HL-60 (cell line): ENCODE measurements around the gene CD72.
A peak's percentile ranks its signal among the peaks of the same experiment; 100 is the strongest.
"Not testable (repeated sequence)": the region's sequence is repeated elsewhere in the genome, so short reads cannot be mapped to it uniquely, and the experiment has no call there.

ENCODE experiments used
- DNase-seq, 2 experiments: peaks; one replicate each; pipeline ENCODE4 v3.0.0-alpha.2; 2010 to 2020; ENCODE audit warnings: low read depth in 1 of 2, low spot score in 1 of 2
- H3K27ac ChIP-seq: fragments of 250-450 bp; sonication (Bioruptor Pico); replicated peaks from 2 replicates; pipeline ENCODE4 v1.5.1; 2020; ENCODE audit warnings: mild to moderate bottlenecking, moderate library complexity
- H3K27me3 ChIP-seq: fragments of 250-450 bp; sonication (Bioruptor Pico); 2 replicates; pipeline ENCODE4 v1.5.1; 2021; ENCODE audit warnings: mild to moderate bottlenecking, moderate library complexity; ENCODE audit not compliant: insufficient read depth, poor library complexity, severe bottlenecking
- H3K4me3 ChIP-seq: replicated peaks from 2 replicates; pipeline ENCODE4 v1.5.1; 2011; ENCODE audit warnings: mild to moderate bottlenecking, control low read depth, low read length; ENCODE audit not compliant: insufficient read depth
- GABPA ChIP-seq: IDR thresholded peaks from 2 replicates; pipeline ENCODE4 v1.6.1; 2012; ENCODE audit warnings: low read depth
- POLR2AphosphoS5 ChIP-seq: IDR thresholded peaks from 2 replicates; pipeline ENCODE4 v1.6.1; 2012; ENCODE audit warnings: low read depth
- REST ChIP-seq: IDR thresholded peaks from 2 replicates; pipeline ENCODE4 v1.6.1; 2012; ENCODE audit warnings: low read depth; ENCODE audit not compliant: insufficient replicate concordance
- SPI1 ChIP-seq: IDR thresholded peaks from 2 replicates; pipeline ENCODE4 v1.6.1; 2012; ENCODE audit warnings: low read depth, mild to moderate bottlenecking, borderline replicate concordance
- TF ChIP-seq, protein P1 (sequence below): IDR thresholded peaks from one replicate; pipeline ENCODE4 v1.5.1; 2011; ENCODE audit warnings: low read length, control low read depth, inconsistent platforms; ENCODE audit not compliant: insufficient read depth

Gene CD72

DNA sequence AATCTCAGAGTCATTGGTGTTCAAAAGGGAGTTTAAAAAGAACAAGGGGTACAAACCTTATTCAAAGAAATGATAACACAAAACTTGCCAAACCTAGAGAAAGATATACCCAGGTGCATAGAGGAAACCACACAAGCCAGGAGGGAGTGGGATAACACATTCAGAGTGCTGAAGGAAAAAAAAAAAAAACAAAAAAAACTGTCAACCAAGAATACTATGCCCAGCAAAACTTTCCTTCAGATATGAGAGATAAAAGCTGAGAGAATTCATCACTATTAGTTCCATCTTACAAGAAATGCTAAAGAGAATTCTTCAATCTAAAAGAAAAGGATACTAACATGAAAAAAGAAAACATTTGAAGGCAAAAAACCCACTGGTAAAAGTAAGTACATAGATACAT, 24.6 kb downstream of the CD72 start:
- DNase-seq = no peak
- H3K27me3 ChIP-seq = no peaks in the 10 kb centered on the region
- H3K4me3 ChIP-seq = no peak overlapping the region
- TF ChIP-seq REST (no peak), GABPA (no peak), SPI1 (no peak), POLR2AphosphoS5 (no peak)
- TF ChIP-seq, protein P1, sequence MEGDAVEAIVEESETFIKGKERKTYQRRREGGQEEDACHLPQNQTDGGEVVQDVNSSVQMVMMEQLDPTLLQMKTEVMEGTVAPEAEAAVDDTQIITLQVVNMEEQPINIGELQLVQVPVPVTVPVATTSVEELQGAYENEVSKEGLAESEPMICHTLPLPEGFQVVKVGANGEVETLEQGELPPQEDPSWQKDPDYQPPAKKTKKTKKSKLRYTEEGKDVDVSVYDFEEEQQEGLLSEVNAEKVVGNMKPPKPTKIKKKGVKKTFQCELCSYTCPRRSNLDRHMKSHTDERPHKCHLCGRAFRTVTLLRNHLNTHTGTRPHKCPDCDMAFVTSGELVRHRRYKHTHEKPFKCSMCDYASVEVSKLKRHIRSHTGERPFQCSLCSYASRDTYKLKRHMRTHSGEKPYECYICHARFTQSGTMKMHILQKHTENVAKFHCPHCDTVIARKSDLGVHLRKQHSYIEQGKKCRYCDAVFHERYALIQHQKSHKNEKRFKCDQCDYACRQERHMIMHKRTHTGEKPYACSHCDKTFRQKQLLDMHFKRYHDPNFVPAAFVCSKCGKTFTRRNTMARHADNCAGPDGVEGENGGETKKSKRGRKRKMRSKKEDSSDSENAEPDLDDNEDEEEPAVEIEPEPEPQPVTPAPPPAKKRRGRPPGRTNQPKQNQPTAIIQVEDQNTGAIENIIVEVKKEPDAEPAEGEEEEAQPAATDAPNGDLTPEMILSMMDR = no peak
- no peak overlapping the region for H3K27ac ChIP-seq

DNA sequence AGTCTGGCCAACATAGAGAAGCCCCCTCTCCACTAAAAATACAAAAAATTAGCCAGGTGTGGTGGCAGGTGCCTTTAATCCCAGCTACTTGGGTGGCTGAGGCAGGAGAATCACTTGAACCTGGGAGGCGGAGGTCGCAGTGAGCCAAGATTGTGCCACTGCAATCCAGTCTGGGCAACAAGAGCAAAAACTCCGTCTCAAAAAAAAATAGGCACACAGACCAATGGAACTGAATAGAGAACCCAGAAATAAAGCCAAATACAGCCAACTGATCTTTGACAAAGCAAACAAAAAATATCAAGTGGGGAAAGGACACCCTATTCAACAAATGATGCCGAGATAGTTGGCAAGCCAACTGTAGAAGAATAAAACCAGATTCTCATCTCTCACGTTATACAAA, 29.7 kb downstream of the CD72 start:
- DNase-seq, H3K4me3 ChIP-seq, H3K27me3 ChIP-seq, H3K27ac ChIP-seq: not testable (repeated sequence)

- not testable (repeated sequence) for H3K4me3 ChIP-seq, H3K27me3 ChIP-seq, DNase-seq, H3K27ac ChIP-seq
These were observed 33.5 kb downstream of the CD72 start for GRCh38 chr9:35584681-35585080.

GRCh38 chr9:35583521-35583920, 34.7 kb downstream of the CD72 start:
- DNase-seq, H3K27me3 ChIP-seq, H3K27ac ChIP-seq, H3K4me3 ChIP-seq: not testable (repeated sequence)

GRCh38 chr9:35579659-35580227, 38.5 kb downstream of the CD72 start:
- DNase-seq, H3K4me3 ChIP-seq, H3K27ac ChIP-seq, H3K27me3 ChIP-seq: not testable (repeated sequence)

- H3K27ac ChIP-seq = no peak overlapping the region
- no peaks in the 10 kb centered on the region for H3K27me3 ChIP-seq
- DNase-seq = peak in 1 of 2 experiments; percentile 5
- TF ChIP-seq GABPA = no peak
- TF ChIP-seq SPI1 = no peak
- no peak for TF ChIP-seq POLR2AphosphoS5
- TF ChIP-seq REST = no peak
- TF ChIP-seq, protein P1 = no peak
- no peak overlapping the region for H3K4me3 ChIP-seq
These were observed 39.1 kb downstream of the CD72 start for GRCh38 chr9:35579130-35579529.
